Tibial nerve (tissue), 4 donors: ENCODE measurements around the gene RCL1.

Experiments
- CTCF ChIP-seq, 5 experiments: fragments of 200-600 bp in 3 of 5; fragments of 450-650 bp in 2 of 5; sonication (generic) in 3 of 5; IDR thresholded peaks; one replicate each; pipeline ENCODE4 v1.5.1; 2016 to 2019; ENCODE audit warnings: antibody characterized with exemption in 5 of 5, mild to moderate bottlenecking in 3 of 5, moderate library complexity in 2 of 5
- EP300 ChIP-seq, 2 donors: sonication (generic); formaldehyde crosslinking; IDR thresholded peaks; one replicate each; pipeline ENCODE4 v1.6.1; 2017; ENCODE audit warnings: antibody characterized with exemption in 2 of 2, mild to moderate bottlenecking in 1 of 2
- POLR2A ChIP-seq, 2 donors: fragments of 450-650 bp; IDR thresholded peaks; one replicate each; pipeline ENCODE4 v1.6.1; 2017; ENCODE audit warnings: antibody characterized with exemption in 2 of 2, mild to moderate bottlenecking in 2 of 2, moderate library complexity in 2 of 2

GRCh38 chr9:4784403-4784802 is 8.3 kb upstream of the RCL1 start:
- TF ChIP-seq CTCF (IDR thresholded peaks at IDR 0.05), result no peak
- no peak for TF ChIP-seq POLR2A (IDR thresholded peaks at IDR 0.05)
- TF ChIP-seq EP300 (IDR thresholded peaks at IDR 0.05), result no peak
